ENCODE measurements around the gene SZT2.
"Not testable (repeated sequence)": the region's sequence is repeated elsewhere in the genome, so short reads cannot be mapped to it uniquely, and the experiment has no call there.

The SZT2 gene

GRCh38 chr1:43363283-43363934, 26.3 kb upstream of the SZT2 start:
- DNase-seq = no peak

DNA sequence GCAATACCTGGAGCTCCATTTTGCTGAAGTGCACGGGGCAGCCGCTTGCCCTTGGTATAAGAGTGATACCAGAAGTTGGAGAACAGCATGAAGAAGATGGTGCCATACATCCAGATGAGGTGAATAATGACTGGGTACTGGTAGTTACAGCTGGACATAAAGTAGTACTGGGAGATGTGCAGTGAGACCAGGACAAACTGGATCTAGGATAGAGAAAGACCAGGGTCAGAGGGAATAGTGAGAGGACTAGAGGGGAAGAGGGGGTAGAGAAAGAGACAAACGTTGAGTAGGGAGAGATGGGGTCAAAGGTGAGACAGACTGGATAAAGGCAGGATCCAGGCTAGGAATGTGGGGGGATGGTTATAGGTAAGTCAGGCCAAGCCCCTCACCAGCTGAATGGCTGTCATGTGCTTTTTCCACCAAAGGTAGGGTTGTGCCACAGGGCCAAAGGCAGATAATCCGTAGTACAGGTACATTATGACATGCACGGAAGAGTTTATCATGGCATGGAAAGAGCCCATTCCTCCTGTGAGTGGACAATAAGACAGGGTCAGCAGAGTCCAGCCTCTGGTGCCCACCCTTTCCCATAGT, 25.7 kb upstream of the SZT2 start:
- no peak for DNase-seq

GRCh38 chr1:43365678-43366077, 24.0 kb upstream of the SZT2 start:
- no peak for DNase-seq

- DNase-seq = no peak
Observed at GRCh38 chr1:43366179-43366578, 23.5 kb upstream of the SZT2 start.

DNA sequence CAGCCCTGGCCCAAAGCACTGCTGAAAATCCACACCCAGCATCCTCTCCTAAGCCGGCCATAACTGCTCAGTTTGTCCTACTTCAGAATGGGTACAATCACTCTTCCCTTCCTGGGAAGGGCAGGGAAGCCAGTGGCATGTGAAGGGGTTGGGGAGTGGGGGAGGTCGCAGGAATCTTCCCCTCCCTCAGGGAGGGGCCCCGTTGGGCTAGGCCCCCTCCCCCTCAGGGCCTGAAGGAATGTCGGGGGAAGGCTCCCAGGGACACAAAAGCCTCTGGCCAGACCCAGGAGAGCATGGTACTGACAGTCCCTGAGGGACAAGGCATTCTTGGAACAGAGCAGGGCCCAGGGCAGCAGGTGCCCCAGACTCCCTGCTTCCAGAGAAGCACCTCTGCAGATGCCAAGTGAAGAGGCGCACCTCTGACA, 23.1 kb upstream of the SZT2 start:
- DNase-seq = no peak

GRCh38 chr1:43367026-43367903, 22.4 kb upstream of the SZT2 start:
- peak; percentile 24 for DNase-seq

DNA sequence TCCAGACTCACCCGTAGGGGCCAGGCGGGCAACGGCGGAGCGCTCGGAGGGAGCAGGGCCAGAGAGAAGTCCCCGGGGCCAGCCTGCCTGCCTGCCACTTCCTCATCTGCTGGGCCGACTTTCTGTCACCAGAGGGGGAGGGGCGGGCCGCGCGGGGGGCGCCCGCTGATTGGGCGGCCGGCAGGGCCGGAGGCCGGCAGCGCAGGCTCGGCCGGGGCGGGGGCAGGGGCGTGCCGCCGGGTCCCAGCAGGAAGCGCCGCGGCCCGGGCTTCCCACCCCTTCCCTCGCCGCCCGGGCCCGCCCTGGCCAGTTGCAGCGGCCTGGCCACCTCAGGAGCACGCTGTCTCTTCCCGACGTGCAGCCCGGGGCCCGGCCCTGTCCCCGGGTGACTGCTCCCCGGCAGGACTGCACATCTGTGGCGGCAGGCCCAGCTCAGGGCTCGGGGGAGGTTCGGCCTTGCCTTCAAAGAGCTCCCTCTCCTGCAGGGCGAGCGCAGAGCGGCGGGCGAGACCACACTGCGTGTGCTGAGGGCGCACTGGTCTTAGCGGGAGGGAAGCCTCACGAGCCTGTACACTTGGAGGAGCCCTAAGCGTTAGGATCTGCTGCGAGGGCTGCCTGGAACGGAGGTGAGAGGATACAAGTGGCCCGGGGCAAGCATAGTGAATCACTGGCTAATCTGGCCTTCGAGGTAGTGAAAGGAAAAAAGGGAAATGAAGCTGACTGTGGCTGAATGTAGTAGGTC, 21.6 kb upstream of the SZT2 start, which contains the start of gene ELOVL1:
ELOVL1 (minus strand) TSS at position 108 of the 742 bp plus-strand sequence. CDS start 2,402 bp downstream, outside the sequence.
- peak; percentile 72 for DNase-seq

GRCh38 chr1:43368646-43369020, 21.1 kb upstream of the SZT2 start:
- DNase-seq = no peak

DNA sequence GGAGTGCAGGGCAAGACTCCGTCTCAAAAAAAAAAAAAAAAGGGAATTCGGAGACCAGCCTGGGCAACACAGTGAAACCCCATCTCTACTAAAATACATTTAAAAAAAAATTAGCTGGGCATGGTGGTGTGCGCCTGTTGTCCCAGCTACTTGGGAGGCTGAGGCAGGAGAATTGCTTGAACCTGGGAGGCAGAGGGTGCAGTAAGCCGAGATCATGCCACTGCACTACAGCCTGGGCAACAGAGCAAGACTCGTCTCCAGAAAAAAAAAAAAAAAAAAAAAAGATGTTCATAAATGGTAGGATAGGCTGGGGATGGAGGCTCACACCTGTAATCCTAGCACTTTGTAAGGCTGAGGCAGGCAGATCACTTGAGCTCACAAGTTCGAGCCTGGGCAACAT, 19.9 kb upstream of the SZT2 start:
- not testable (repeated sequence) for DNase-seq

- no peak for DNase-seq
Observed at GRCh38 chr1:43370564-43370963, 19.1 kb upstream of the SZT2 start.

- no peak for DNase-seq
Observed at GRCh38 chr1:43372172-43372571, 17.5 kb upstream of the SZT2 start.

- DNase-seq = no peak
Observed at GRCh38 chr1:43373066-43373940, 16.4 kb upstream of the SZT2 start.

DNA sequence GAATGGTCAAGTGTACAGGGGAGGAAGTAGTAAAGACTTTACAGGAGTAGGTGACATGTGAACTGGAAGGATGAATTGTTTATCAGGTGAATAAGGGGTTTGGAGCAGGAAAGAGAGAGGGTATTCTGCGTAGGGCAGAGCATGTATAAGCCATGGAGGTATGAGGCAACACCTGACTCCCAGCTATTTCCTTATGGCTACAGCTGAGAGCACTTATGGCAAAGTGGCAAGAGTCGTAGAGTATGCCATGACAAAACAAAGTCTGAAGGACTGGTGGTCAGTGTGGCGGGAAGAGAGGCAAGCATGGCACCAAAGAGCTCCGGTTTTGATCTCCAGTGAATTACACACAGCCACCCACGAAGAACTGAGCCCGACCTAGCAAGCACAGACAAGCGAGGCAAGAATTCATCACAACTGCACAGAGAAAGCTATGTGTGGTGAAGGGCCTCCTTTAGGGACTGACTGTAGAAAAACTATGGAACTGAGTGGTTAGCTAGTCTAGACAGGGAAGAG, 12.9 kb upstream of the SZT2 start:
- DNase-seq = no peak

DNA sequence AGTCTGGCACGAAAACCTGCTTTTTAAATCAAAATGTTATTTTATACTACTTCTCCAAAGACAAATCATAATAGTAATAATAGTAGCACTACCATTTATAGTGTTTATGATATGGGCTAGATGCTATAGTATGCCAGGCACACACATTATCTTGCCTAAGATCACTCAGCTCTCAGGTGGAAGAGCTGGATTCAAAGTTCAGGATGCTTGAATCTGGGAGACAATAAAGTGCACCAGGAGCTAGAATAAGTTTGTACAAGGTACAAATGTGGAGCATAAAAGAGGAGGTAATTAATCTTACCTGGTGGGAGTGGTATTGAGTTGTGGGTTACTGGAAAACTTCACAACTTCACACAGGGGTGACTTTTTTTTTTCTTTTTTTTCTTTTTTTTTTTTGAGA, 11.9 kb upstream of the SZT2 start:
- DNase-seq = no peak

DNA sequence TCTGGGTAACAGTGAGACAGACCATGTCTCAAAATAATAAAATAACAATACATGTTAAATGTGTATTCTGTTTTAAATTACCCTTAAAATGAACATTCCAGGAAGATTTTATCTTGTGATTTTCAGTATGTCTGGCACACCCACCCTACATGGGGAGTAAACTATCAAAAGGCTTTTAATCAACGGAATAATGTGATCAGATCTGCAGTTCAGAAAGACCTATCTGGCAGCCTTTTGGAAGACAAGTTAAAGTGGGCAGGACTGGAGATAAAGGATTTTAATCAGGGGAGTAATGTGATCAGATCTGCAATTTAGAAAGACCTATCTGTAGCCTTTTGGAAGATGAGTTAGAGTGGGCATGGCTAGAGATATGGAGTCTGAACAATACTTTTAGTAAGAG, 10.2 kb upstream of the SZT2 start:
- DNase-seq = no peak

DNA sequence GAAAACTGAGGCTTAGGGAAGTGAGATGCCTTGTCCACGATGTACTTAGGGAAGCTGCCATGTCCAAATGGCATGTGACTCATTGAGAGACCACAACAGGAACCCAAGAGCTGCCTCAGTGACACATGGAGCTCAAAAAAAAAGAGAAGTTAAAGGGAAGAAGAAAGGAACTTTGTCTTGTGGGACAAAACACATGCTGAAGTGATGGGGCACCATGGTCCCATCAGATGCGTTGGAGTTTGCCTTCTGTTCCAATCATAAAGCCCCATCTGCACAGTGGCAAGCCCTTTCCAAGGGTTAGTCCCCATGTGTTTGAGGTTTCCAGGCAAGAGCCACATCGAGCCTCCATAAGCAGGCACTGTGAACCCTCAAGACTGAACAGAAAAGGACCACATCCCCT, 8.1 kb upstream of the SZT2 start:
- DNase-seq = no peak

- DNase-seq = no peak
Observed at GRCh38 chr1:43382027-43382779, 7.5 kb upstream of the SZT2 start.

DNA sequence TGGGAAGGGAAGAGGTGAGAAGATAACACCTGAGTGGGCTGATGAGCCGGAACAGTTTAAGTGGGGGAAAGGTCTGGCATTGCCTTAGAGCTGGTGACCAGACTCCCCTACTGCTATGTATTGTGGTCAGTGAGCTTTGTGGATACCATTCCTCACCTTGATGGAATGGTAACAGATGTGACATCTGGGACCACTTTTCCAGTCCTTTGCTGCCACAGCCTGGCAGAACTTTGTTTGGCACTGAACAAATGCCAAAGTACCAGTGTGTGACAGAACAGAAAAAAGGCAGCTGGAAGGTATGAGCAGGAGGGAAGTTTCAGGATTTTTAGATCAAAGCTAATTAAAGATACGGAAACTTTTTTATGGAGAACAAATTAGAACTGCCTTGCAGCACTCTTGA, 6.2 kb upstream of the SZT2 start:
- no peak for DNase-seq

DNA sequence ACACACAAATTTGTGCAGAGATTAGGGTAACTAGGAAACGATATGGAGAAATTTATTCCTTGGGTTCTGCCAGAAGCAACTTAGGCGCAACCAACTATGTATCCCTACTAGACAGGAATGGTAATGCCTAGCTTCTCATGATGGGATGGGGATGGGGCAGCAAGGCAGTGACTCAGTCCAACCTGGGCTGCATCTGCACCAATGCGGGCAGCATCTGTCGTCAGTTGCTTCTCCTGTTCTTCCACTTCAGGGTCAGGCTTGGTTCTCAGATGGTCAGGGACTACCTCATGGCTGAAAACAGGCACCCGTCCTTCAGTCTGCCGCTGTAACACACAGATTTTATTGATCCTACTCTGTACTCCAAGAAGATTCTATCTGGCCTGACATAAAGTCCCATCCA, 3.0 kb upstream of the SZT2 start:
- no peak for DNase-seq

GRCh38 chr1:43387976-43388599, 1.6 kb upstream of the SZT2 start:
- no peak for DNase-seq

DNA sequence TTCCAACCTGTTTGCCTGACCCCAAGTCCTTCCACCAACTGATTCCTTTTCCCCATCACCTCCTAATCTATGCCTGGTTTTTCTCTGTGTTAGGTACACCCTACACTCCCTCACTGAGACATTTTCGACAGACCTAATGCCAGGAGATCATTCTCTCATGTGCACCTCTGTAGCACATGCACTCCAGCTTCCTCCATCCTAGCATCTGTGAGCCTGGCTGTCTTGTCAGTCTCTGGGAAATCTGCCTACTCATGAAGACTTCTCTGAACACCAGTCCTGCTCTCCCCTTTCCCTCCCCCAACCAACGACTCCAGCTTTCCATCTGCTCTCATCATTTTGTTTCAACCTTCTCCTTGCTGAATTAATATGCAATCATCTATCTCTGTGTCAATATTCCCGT, 1.1 kb upstream of the SZT2 start:
- DNase-seq = no peak
